Karpas-422 (cell line): ENCODE data around the gene SPRYD3. TPM values are rescaled to one million over a fixed set of nuclear protein-coding genes. Genes with fewer than 3 reads are reported as not detected.

Source experiments
- DNase-seq: peaks from one replicate; pipeline ENCODE4 v3.0.0-alpha.2; 2015
- H2AFZ ChIP-seq: fragments of 200-600 bp; sonication (generic); 2 replicates; pipeline ENCODE4 v1.6.1; 2014; ENCODE audit warnings: antibody characterized with exemption, low read length, mixed read lengths
- H3K27ac ChIP-seq: fragments of 200-600 bp; sonication (generic); 2 replicates; pipeline ENCODE4 v1.5.1; 2014; ENCODE audit warnings: mild to moderate bottlenecking, low read length, moderate library complexity
- H3K27me3 ChIP-seq: fragments of 200-600 bp; sonication (generic); 2 replicates; pipeline ENCODE4 v1.6.1; 2014; ENCODE audit warnings: low read length, mixed read lengths
- H3K36me3 ChIP-seq: fragments of 200-600 bp; sonication (generic); 2 replicates; pipeline ENCODE4 v1.6.1; 2014; ENCODE audit warnings: low read length, mixed read lengths; ENCODE audit not compliant: insufficient read depth
- H3K4me1 ChIP-seq: fragments of 200-600 bp; sonication (generic); 2 replicates; pipeline ENCODE4 v1.6.1; 2014; ENCODE audit warnings: mild to moderate bottlenecking, low read length, mixed read lengths
- H3K4me2 ChIP-seq: fragments of 200-600 bp; sonication (generic); 2 replicates; pipeline ENCODE4 v1.6.1; 2014; ENCODE audit warnings: low read length, low read depth, mild to moderate bottlenecking; ENCODE audit not compliant: poor library complexity, severe bottlenecking
- H3K4me3 ChIP-seq: fragments of 200-600 bp; sonication (generic); 2 replicates; pipeline ENCODE4 v1.5.1; 2014; ENCODE audit warnings: mild to moderate bottlenecking, antibody characterized with exemption, low read length, mixed read lengths
- H3K79me2 ChIP-seq: fragments of 200-600 bp; sonication (generic); 2 replicates; pipeline ENCODE4 v1.6.1; 2014; ENCODE audit warnings: mild to moderate bottlenecking, low read length, mixed read lengths
- H3K9ac ChIP-seq: fragments of 200-600 bp; sonication (generic); 2 replicates; pipeline ENCODE4 v1.6.0; 2014; ENCODE audit warnings: low read length
- H3K9me2 ChIP-seq: fragments of 200-600 bp; sonication (generic), shearing (Covaris generic); replicated peaks from 2 replicates; pipeline ENCODE4 v1.6.0; 2014; ENCODE audit warnings: mild to moderate bottlenecking, low read length, moderate library complexity; ENCODE audit not compliant: insufficient read depth
- H3K9me3 ChIP-seq: fragments of 300-700, 200-600 bp; sonication (generic); 2 replicates; pipeline ENCODE4 v1.6.1; 2014; ENCODE audit warnings: low read length, mixed read lengths
- H4K20me1 ChIP-seq: fragments of 200-600 bp; sonication (generic); 2 replicates; pipeline ENCODE4 v1.6.1; 2014; ENCODE audit warnings: mild to moderate bottlenecking, antibody characterized with exemption, low read length, low read depth; ENCODE audit not compliant: insufficient read depth
- total RNA-seq: library from RNA; depleted of rRNA; stranded (reverse); fragments of >200 nt; shearing (Covaris generic); gene quantifications from 2 replicates; pipeline ENCODE4 v1.2.3, GENCODE V29; 2014; ENCODE audit warnings: low replicate concordance

Gene SPRYD3
- total RNA-seq, 1 experiment from 2014 or later: 11.1 TPM

DNA sequence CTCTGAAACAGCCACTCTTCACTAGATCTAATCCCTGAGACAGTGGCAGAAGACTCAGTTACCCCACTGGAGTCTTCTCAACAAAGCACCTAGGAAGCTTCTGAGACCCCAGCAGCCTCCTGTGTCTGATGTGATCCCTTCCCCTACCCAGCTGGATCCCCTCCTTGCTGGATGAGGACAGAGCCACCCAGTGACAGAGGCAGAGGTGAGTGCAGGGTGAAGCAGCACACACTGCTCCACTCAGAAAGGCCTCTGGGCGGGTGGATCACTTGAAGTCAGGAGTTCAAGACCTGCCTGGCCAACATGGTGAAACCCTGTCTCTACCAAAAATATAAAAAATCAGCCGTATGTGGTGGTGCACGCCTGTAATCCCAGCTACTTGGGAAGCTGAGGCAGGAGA is 2.7 kb downstream of the SPRYD3 start:
- no peak overlapping the region for H3K27ac ChIP-seq
- DNase-seq: no peak
- H3K4me2 ChIP-seq: no peak overlapping the region
- H3K79me2 ChIP-seq: peaks cover 12% of the 10 kb centered on the region
- H3K9ac ChIP-seq: no peak overlapping the region
- no peak overlapping the region for H2AFZ ChIP-seq
- no peak overlapping the region for H3K4me3 ChIP-seq
- H4K20me1 ChIP-seq: no peaks in the 10 kb centered on the region
- H3K27me3 ChIP-seq: no peaks in the 10 kb centered on the region
- no peaks in the 10 kb centered on the region for H3K36me3 ChIP-seq
- no peaks in the 10 kb centered on the region for H3K9me2 ChIP-seq
- H3K4me1 ChIP-seq: peaks cover 18% of the 10 kb centered on the region
- no peaks in the 10 kb centered on the region for H3K9me3 ChIP-seq

DNA sequence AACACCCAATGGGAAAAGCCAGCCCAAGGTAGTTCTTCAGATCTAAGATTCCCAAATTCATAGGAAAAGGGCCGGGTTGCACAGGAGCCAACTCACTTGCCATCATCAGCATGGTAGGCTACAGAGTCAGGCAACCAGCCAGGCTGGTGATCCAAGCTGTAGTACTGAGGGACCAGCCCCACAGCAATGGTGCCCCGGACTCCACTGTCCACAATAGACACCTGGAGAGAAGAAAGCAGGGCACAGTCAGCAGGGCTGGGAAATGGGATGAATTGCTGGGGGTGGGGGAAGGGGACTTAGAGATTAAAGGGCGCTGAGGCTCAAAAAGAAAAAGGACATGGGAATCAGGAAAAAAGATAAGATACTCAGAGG is 4.2 kb downstream of the SPRYD3 start:
- Histone ChIP-seq H3K4me3 (no peak overlapping the region), H3K27me3 (no peaks in the 10 kb centered on the region), H3K79me2 (peaks cover 12% of the 10 kb centered on the region), H3K4me1 (peaks cover 18% of the 10 kb centered on the region), H3K27ac (no peak overlapping the region), H3K9me2 (no peaks in the 10 kb centered on the region), H3K9me3 (no peaks in the 10 kb centered on the region), H3K36me3 (no peaks in the 10 kb centered on the region), H4K20me1 (no peaks in the 10 kb centered on the region), H3K4me2 (no peak overlapping the region), H3K9ac (no peak overlapping the region), H2AFZ (no peak overlapping the region)
- no peak for DNase-seq

DNA sequence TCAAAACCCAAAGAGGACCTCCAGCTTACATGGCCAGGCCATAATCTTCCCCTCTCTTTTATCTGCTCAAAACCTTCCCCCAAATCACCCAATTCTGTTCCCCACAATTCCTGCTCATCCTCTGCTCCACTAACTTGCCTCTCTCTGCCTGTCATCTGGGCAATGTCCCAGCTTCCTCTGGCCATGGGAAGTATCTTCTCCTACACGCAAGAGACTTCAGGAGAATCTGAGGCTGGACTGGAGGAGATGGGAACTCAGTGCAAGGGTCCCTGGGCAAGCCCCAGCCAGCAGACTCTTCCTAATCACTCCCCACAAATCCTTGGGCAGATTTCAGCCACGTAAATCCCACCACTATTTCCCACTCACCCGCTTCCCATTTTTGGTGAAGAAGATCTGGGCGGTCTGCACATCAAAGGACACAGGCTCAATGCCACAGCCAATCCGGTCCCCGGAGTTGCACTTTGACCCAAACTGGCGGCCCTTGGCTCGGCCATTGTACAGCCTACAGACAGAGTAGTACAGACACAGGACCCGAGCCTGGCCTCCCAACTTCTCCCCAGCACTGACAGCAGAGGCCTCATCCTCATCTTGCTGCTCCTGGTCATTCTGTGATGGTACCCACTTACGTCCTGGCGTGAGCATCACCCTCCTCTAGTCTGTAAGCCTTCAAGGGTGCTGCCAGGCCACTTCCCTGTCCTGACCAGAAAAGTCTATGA is 4.7 kb downstream of the SPRYD3 start:
- H2AFZ ChIP-seq: no peak overlapping the region
- no peaks in the 10 kb centered on the region for H3K27me3 ChIP-seq
- H3K27ac ChIP-seq: no peak overlapping the region
- H3K4me3 ChIP-seq: no peak overlapping the region
- DNase-seq: no peak
- no peaks in the 10 kb centered on the region for H3K9me3 ChIP-seq
- no peaks in the 10 kb centered on the region for H3K36me3 ChIP-seq
- no peaks in the 10 kb centered on the region for H4K20me1 ChIP-seq
- H3K4me1 ChIP-seq: peaks cover 13% of the 10 kb centered on the region
- H3K4me2 ChIP-seq: no peak overlapping the region
- H3K9ac ChIP-seq: no peak overlapping the region
- H3K9me2 ChIP-seq: no peaks in the 10 kb centered on the region
- H3K79me2 ChIP-seq: peaks cover 12% of the 10 kb centered on the region

DNA sequence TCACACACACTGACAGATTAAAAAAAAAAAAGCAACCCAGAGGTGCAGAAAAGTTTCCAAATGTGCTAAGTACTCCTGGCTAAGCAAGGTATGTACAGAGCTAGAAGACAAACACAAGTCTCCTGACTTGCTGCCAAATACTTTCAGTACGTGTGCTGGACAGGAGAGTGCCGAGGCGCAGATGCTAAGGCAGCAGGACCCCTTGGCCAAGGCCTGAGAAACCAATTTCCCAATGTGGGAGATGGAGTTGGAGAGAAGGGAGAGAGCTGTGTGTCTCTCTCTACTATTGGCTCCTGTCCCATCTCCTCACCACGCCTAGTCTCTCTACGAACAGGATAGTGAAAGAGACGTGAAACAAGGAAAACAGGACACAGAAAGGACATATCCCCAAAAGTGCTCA is 5.3 kb downstream of the SPRYD3 start:
- Histone ChIP-seq H3K9ac (no peak overlapping the region), H3K4me3 (no peak overlapping the region), H3K4me2 (no peak overlapping the region), H3K36me3 (no peaks in the 10 kb centered on the region), H3K9me3 (no peaks in the 10 kb centered on the region), H3K4me1 (peaks cover 12% of the 10 kb centered on the region), H3K79me2 (peaks cover 12% of the 10 kb centered on the region), H3K27ac (no peak overlapping the region), H3K9me2 (no peaks in the 10 kb centered on the region), H4K20me1 (no peaks in the 10 kb centered on the region), H2AFZ (no peak overlapping the region), H3K27me3 (no peaks in the 10 kb centered on the region)
- DNase-seq: no peak

DNA sequence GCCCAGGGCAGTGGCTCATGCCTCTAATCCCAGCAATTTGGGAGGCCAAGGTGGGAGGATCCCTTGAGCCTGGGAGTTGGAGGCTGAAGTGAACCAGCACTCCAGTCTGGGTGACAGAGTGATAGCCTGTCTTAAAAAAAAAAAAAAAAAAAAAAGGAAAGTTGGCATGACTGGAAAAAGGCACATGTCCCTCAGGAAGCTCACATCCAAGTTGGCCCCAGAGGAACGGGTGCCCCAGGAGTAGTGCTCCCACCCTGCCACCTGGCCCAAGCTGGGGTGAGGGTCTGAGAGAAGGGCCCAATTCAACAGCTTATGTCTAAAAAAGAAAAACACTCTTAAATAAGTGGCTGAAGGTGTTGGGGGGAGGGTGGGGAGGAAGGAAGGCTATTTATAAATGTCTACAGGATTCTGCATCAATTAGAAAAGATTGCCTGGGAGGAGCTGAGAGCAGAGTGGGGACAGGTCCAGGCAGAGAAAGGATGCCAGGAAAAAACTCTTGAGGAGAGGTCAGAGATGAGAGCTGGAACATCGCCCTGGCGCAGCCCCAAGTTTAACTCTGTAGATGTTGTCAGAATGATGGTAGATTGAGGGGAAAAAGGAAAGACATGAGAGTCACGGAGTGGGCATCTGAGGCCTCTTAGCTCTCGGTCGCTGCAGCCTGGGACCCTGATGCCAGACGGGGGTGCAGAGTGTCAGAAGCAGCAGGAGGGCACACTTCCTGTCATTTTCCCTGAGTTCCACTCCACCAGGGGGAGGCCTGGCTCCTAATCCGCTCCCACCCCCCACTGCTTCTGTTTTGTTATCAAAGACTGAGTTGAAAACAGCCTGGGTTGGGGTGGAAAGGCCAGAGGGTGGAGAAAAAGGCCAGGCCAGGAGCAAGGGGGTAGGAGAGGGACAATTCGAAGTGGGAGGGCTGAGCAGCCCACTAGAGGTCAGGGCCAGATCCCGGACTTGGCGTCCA is 7.3 kb downstream of the SPRYD3 start:
- no peak for DNase-seq
- Histone ChIP-seq H3K36me3 (no peaks in the 10 kb centered on the region), H4K20me1 (no peaks in the 10 kb centered on the region), H3K9ac (no peak overlapping the region), H3K9me2 (no peaks in the 10 kb centered on the region), H3K4me3 (no peak overlapping the region), H3K4me2 (no peak overlapping the region), H3K4me1 (no peaks in the 10 kb centered on the region), H2AFZ (no peak overlapping the region), H3K27me3 (no peaks in the 10 kb centered on the region), H3K27ac (no peak overlapping the region), H3K9me3 (no peaks in the 10 kb centered on the region), H3K79me2 (no peaks in the 10 kb centered on the region)

DNA sequence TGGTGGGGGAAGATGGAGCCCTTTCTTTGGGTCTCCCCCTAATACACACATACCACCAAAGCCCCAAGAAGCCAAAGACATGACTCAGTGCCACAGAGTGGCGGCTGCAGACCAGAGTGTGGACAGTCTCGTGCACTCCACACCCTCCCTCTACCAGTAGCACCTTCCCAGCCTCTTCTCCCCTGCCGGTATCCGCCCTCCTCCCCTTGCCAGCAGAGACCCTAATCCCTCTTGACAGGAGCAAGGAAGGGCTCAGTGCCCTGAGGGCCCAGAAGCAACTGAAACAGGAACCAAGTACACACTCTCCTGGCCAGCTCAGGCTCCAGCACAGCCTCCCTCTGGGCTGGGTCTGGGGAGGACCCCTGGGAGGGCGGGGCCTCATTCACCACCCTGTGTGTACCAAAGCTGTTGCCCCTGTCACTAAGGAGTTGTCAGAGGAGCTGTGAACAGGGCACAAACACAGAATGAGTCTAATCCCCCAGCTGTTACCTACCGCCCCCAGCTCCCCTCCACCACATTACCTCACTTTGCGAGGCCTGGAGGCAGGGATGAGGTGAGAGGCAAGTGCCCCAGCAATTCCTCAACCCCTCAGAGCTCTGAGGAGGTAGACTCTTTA is 8.2 kb downstream of the SPRYD3 start:
- no peak for DNase-seq
- Histone ChIP-seq H3K27me3 (no peaks in the 10 kb centered on the region), H3K27ac (no peak overlapping the region), H3K9ac (no peak overlapping the region), H3K79me2 (no peaks in the 10 kb centered on the region), H3K4me1 (no peaks in the 10 kb centered on the region), H4K20me1 (no peaks in the 10 kb centered on the region), H3K9me2 (no peaks in the 10 kb centered on the region), H3K4me2 (no peak overlapping the region), H3K4me3 (no peak overlapping the region), H3K36me3 (no peaks in the 10 kb centered on the region), H2AFZ (no peak overlapping the region), H3K9me3 (no peaks in the 10 kb centered on the region)

DNA sequence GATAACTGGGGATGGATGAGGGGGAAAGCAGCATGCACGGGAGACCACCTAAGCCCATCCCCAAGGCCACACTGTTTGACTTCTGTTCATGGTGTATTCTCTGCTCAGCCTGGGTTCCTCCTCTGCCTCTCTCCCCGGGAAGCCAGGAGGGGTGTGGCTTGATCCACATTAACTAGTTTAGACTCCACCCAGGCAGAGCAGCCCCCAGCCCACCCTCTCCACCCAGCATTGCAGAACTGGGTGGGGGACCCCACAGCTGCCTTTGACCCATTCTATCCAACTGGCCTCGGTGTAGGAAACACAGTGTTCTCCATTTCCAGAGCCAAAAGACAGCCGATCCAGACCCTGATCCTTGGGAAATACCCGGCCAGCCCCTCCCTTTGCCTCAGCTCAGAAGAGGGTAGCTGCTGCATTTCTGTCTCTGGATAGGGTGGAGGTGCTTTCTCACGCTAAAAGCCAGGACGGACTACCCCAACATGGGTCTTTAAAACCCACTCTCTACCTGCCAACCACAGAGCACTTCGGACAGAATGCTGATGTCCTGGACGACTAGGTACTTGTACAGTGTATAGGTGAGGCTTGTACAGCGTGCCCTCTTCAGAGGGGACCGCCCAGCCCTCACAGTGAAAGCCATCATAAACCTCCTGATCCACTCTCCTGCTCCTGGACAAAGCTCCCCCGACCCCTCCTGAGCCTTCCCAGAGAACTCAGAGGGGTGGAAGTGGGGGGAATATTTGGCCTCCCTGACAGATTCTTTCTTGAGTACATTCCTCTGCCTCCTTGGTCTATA is 9.4 kb downstream of the SPRYD3 start:
- no peak overlapping the region for H2AFZ ChIP-seq
- no peaks in the 10 kb centered on the region for H3K27me3 ChIP-seq
- H3K36me3 ChIP-seq: no peaks in the 10 kb centered on the region
- DNase-seq: no peak
- no peaks in the 10 kb centered on the region for H3K79me2 ChIP-seq
- no peaks in the 10 kb centered on the region for H3K9me2 ChIP-seq
- no peak overlapping the region for H3K4me3 ChIP-seq
- no peaks in the 10 kb centered on the region for H3K9me3 ChIP-seq
- no peaks in the 10 kb centered on the region for H3K4me1 ChIP-seq
- no peak overlapping the region for H3K9ac ChIP-seq
- no peak overlapping the region for H3K27ac ChIP-seq
- H4K20me1 ChIP-seq: no peaks in the 10 kb centered on the region; the same call in 1 of the 2 replicates
- H3K4me2 ChIP-seq: no peak overlapping the region
